HTERT RPE-1 (cell line): ENCODE results near the gene PCDHGB3.
"Not testable (repeated sequence)": the region's sequence is repeated elsewhere in the genome, so short reads cannot be mapped to it uniquely, and the experiment has no call there.

Experiments used
- in situ Hi-C: fragments of 300-500 bp; cut with MboI; formaldehyde crosslinking; loops from 4 replicates; pipeline ENCODE4 v1.14.3; 2020; ENCODE audit warnings: low sequenced_read_pairs

Gene PCDHGB3

GRCh38 chr5:141356950-141357349, 13.1 kb upstream of the PCDHGB3 start:
- in situ Hi-C loops, result no loop called here

GRCh38 chr5:141359790-141360426, 10.1 kb upstream of the PCDHGB3 start, which contains the start of gene PCDHGB2:
PCDHGB2 (plus strand) TSS chr5:141359994; CDS start chr5:141360136, 142 bp downstream.
- in situ Hi-C loops, result no loop called here

- in situ Hi-C loops, result no loop called here
Measured at GRCh38 chr5:141360685-141361084, 9.4 kb upstream of the PCDHGB3 start.

GRCh38 chr5:141362719-141363118, 7.3 kb upstream of the PCDHGB3 start:
- in situ Hi-C loops, result no loop called here

- in situ Hi-C loops, result no loop called here
Measured at GRCh38 chr5:141363952-141364660, 5.9 kb upstream of the PCDHGB3 start, which contains the start of gene PCDHGA5. PCDHGA5 (plus strand) TSS chr5:141364162; CDS start chr5:141364331, 169 bp downstream.

- in situ Hi-C loops, result no loop called here
Measured at GRCh38 chr5:141366016-141366896, 3.8 kb upstream of the PCDHGB3 start.

- in situ Hi-C loops, result no loop called here
Measured at GRCh38 chr5:141371572-141372475, 1.8 kb downstream of the PCDHGB3 start.

- in situ Hi-C loops, result no loop called here
Measured at GRCh38 chr5:141373673-141374317, 3.8 kb downstream of the PCDHGB3 start, which contains the start of gene PCDHGA6. PCDHGA6 (plus strand) TSS chr5:141373891; CDS start chr5:141374084, 193 bp downstream.

GRCh38 chr5:141374627-141375026, 4.6 kb downstream of the PCDHGB3 start:
- in situ Hi-C loops, result no loop called here

GRCh38 chr5:141375444-141376155, 5.6 kb downstream of the PCDHGB3 start:
- in situ Hi-C loops, result not testable (repeated sequence)

- in situ Hi-C loops, result no loop called here
Measured at GRCh38 chr5:141382469-141383294, 12.6 kb downstream of the PCDHGB3 start, which contains the start of gene PCDHGA7. PCDHGA7 (plus strand) TSS chr5:141382742; CDS start chr5:141382900, 158 bp downstream.

- in situ Hi-C loops, result no loop called here
Measured at GRCh38 chr5:141383345-141383744, 13.3 kb downstream of the PCDHGB3 start.

- in situ Hi-C loops, result no loop called here
Measured at GRCh38 chr5:141384471-141385267, 14.6 kb downstream of the PCDHGB3 start.

- in situ Hi-C loops, result not testable (repeated sequence)
Measured at GRCh38 chr5:141387557-141388311, 17.7 kb downstream of the PCDHGB3 start, which contains the start of gene PCDHGB4. PCDHGB4 (plus strand) TSS chr5:141387698; CDS start chr5:141387885, 187 bp downstream.

- in situ Hi-C loops, result no loop called here
Measured at GRCh38 chr5:141388661-141389060, 18.6 kb downstream of the PCDHGB3 start.
